NCI-H1436 treated with DMSO at 0.1 percent for 48 hours (cell line): Measurements from ENCODE around the gene PCBP3.

Experiments
- DNase-seq: peaks from one replicate; lab custom pipeline; 2025; lab: John Stamatoyannopoulos, UW

PCBP3 gene

DNA sequence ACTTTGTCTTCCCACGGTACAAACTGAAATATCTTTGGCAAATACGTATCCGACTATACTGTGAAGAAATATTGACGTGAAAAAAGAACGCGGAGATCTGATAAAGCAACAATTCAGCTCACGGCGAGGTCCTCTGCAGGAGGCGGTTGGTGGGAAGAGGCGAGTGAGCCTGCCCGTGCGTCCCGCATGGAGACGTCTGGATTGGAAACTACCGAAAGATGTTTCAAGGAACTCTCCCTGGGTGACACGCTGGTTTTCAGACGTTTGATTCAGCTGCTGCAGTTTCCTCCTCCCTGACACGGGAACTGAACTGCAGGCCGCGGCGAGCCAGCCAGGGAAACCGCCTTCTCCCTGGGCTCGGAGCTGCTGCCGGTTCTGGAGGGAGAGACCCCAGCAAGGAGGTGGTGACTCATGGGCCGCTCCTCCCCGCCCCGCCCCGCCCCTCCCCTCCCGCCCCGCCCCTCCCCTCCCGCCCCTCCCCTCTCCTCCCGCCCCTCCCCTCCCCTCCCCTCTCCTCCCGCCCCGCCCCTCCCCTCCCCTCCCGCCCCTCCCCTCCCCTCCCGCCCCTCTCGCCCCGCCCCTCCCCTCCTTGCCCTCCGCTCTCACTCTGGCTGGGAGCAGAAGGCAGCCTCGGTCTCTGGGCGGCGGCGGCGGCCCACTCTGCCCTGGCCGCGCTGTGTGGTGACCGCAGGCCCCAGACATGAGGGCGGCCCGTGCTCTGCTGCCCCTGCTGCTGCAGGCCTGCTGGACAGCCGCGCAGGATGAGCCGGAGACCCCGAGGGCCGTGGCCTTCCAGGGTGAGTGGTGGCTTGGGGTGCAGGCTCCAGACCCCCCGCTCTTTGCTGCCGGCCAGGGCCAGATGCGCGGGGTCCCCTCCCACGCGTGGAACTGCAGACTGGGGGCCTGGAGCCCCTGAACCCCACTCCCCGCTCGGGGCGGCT, 337.9 kb downstream of the PCBP3 start, which contains the start of gene COL6A1:
COL6A1 (plus strand) TSS at position 620 of the 941 bp plus-strand sequence; CDS start at position 701, 81 bp downstream.
- DNase-seq, result no peak

DNA sequence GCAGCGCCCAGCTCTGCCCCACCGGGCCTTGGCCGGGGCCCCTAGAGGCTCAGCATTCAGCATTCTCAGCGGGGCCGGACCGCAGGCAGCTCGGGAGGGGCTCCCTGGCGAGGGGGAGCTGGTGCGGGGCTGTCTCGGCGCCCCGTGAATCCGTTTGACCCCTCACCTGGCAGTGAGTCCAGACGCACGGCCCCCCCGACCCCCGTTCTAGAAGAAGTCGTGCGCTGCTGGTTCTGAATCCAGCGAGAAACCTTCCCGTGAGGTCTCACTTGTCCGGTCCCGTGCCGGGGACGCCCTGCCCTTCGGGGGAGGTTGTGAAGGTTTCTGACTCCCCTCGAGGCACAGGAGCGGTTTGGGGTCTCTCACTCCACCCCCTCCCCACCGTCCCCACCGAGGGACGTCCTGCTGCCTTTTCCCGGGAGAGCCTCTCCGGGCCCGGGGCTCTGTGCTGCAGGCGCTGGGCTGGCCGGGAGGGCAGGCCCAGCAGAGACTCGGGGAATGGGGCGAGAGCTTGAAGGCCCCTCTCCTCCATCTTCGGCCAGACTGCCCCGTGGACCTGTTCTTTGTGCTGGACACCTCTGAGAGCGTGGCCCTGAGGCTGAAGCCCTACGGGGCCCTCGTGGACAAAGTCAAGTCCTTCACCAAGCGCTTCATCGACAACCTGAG, 338.7 kb downstream of the PCBP3 start:
- no peak for DNase-seq

DNA sequence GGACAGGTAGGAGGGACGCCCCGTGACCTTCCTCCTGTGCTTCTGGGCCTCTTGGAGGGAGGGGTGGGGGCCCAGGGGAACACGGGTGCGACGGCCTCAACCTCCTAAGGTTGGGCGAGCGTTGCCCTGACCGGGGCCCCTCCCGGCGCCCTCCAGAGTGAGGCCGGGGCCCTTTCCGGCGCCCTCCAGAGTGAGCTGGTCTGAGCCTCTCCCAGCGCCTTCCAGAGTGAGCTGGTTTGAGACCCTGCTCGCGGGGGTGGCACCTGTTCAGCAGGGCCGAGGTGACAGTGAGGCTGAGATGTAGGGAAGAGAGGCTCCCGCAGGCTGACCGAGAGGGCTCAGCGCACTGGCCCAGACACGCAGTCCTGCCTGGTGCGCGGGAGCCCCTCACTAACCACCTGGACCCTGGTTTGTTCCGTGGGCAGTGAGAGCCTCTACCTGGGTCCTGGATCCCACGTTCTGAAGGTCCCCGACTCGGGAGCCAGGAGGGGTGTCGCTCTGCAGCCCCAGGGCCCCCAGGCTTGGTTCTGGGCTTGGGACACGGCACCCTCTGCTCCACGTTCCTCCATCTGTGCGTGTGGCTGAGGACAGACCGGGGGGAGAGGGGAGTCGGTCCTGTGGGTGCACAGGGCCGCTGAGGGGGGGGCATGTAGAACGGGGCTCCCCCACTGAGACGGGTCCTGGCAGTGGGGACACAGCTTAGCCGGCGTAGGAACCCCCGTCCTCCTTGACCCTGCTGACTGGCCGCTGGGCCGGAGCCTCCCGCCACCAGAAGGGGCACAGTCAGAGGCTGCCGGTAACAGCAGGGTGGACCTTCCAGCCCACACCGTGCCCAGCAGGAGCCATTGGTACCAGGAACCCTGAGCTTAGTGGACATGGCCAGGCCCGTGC, 339.5 kb downstream of the PCBP3 start:
- DNase-seq, result no peak

DNA sequence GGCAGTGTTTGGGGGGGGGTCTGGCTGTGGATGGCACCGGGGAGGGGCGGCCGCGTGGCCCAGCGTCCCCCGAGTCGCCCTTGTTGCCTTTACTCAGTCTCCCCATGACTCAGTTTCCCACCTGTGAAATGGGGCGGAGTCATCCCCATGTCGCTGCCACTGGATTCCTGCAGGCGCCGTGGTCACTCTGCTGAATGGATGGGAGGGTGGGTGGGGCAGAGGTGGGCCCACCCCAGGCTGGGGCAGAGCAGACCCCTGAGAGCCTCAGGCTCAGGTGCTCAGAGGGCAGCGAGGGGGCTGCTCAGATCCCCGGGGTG, 340.1 kb downstream of the PCBP3 start:
- no peak for DNase-seq

DNA sequence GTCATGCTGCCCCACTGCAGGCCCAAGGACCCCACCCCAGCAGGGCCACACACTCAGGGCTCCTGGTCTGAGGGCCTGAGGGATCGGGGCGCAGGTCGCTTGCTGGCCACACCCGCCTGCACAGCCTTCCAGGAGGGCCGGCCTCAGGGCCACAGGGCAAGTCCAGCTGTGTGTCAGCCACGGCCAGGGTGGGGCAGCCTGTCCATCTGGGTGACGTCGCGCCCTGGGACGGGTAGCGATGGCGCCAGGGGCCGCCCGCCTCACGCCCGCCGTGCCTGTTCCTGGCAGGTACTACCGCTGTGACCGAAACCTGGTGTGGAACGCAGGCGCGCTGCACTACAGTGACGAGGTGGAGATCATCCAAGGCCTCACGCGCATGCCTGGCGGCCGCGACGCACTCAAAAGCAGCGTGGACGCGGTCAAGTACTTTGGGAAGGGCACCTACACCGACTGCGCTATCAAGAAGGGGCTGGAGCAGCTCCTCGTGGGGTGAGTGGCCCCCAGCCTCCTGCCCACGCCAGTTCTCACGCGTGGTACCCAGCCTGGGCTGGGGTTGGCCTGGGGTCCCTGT, 340.5 kb downstream of the PCBP3 start:
- no peak for DNase-seq

DNA sequence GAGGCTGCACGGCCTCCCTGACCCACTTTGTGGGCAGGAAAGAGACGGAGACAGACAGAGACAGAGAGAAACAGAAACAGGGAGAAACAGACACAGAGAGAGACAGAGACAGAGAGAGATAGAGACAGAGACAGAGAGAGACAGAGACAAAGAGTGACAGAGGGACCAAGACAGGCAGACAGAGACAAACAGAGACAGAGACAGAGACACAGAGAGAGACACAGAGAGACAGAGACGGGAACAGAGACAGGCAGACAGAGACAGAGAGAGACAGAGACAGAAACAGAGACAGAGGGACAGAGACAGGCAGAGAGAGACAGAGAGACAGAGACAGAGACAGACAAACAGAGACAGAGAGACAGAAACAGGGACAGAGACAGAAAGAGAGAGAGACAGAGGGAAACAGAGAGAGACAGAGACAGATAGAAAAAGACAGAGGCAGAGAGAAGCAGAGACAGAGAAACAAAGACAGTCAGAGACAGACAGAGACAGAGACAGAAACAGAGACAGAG, 341.1 kb downstream of the PCBP3 start:
- DNase-seq, result no peak

DNA sequence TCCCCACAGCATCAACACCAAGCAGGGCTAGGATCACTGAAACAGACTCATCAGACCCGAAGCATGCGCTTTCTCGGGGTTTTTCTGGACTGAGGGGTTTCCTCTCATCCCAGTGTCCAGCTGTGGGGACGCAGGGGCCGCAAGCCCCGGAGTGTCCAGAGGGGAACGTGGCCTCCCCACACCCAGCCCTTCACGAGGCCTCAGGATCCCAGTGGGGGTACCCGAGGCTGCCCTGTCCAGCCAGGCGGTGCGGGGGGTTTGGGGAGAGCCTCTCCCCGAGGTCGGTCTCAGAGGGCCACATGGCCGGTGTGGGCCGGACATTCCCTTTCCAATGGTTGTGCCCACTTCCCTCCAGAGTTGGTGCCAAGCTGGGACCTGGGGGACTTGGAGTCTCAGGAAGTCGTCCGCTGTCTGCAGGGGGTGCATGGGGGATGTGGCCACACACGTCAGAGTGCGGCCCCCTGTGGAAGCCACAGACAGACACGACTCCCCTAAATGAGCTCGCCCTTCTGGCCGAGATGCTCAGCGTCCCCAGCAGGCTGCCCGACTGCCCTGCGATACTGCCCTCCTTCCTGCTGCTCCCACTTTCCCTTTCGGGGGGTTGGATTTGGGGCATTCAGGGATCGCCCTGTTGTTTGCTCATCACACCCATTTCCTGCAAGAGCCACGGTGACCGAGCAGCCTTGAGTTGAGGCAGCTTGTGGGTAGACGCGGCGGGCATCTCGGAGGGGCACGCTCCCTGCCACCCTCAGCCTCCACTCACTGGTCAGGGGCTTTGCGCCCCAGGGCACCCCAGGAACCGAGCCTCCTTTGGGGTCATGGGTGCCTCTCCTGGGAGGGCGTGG, 342.2 kb downstream of the PCBP3 start:
- no peak for DNase-seq

DNA sequence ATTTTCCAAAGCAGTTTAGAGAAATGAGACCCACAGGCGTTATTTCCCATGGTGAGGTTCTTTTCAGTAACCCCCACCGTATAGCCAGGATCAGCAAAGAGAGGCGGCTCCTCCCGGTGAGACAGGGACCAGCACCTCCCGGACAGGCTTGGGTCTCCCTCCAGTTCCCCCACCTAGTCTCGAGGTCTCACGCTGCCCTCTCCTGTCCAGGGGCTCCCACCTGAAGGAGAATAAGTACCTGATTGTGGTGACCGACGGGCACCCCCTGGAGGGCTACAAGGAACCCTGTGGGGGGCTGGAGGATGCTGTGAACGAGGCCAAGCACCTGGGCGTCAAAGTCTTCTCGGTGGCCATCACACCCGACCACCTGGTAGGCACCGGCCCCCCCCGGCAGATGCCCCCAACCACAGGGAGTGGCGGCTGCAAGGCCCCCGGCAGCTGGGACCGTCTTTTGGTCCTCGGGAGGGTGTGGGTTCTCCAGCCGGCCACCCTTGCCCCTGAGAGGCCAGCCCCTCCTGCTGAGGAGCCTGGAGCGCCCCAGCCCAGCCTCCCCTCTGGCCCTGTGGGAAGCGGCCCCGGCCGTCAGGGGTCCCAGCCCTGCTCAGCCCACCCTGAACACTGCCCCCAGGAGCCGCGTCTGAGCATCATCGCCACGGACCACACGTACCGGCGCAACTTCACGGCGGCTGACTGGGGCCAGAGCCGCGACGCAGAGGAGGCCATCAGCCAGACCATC, 343.0 kb downstream of the PCBP3 start:
- no peak for DNase-seq

DNA sequence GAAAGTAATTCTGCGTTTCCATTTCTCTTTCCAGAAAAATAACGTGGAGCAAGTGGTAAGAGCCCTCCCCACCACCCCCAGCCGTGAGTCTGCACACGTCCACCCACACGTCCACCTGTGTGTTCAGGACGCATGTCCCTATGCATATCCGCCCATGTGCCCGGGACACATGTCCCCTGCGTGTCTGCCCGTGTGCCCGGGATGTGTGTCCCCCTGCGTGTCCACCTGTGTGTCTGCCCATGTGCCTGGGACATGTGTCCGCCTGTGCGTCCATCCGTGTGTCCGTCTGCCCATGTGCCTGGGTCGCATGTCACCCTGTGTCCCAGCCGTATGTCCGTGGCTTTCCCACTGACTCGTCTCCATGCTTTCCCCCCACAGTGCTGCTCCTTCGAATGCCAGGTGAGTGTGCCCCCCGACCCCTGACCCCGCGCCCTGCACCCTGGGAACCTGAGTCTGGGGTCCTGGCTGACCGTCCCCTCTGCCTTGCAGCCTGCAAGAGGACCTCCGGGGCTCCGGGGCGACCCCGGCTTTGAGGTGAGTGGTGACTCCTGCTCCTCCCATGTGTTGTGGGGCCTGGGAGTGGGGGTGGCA, 343.7 kb downstream of the PCBP3 start:
- DNase-seq, result no peak

DNA sequence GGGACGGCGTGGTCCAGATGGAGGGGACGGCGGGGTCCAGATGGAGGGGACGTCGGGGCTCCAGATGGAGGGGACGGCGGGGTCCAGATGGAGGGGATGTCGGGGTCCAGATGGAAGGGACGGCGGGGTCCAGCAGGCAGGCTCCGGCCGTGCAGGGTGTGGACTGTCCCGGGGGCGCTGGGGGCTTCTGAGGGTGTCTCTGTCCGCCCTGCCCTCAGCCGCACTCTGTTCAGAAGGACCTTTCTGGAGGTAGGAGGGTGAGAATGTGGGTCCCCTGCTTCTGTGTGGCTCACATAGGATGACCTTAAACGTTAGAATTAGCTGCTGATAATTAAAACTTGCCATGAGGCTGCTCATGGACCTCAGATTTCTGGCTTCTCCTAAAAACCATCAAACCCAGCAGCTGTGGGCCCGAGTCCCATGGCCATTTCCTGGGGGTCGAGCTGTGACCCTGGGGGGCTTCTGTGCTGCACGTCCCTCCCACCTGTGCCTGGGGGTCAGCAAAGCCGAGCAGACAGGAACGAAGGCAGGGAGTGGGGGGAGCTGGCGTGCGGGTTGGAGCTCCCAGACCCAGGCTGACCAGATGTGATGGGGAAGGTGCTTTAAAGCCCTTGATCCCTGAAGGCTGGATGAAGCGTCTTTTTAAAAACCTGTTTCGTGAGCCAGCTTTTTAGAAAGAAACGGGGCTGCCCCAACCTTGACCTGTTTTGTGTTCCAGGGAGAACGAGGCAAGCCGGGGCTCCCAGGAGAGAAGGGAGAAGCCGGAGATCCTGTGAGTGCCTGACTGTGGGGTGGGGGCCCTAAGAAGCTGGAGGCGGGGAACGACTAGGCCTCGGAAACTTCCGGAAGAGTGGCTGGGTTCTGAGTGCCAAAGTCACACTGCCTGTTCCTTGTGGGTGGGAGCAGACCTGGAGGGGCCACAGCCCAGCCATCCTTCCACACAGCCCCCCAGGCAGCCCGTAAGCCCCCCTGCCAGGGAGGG, 345.1 kb downstream of the PCBP3 start:
- no peak for DNase-seq

DNA sequence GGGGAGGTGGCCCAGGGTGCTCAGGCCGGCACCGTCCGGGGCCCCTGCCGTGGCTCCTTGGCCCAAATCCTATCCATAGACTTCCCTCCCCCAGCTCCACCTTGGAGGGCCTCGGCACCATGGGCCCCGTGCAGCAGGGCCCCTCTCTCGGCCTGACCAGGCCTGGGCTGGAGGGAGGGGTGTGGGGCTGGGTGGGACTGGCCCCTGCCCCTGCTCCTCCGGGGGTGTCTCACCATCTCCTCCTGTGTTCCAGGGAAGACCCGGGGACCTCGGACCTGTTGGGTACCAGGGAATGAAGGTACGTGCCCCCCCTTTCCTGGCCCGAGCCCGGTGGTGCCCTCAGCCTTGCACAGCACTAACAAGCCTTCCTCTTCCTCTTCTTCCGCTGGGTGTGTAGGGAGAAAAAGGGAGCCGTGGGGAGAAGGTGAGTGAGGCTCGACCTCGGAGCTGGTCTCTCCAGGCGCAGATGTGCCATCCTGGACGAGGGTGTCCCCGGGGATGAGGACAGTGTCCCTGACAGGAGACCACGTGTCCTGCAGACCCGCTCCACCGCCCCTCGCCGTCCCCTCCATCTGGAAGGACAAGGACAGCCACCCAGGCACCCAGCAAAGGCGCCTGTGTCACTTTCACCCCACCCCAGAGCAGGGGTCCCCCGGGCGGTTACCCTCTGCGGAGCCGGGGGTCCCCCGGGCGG, 346.0 kb downstream of the PCBP3 start:
- no peak for DNase-seq

DNA sequence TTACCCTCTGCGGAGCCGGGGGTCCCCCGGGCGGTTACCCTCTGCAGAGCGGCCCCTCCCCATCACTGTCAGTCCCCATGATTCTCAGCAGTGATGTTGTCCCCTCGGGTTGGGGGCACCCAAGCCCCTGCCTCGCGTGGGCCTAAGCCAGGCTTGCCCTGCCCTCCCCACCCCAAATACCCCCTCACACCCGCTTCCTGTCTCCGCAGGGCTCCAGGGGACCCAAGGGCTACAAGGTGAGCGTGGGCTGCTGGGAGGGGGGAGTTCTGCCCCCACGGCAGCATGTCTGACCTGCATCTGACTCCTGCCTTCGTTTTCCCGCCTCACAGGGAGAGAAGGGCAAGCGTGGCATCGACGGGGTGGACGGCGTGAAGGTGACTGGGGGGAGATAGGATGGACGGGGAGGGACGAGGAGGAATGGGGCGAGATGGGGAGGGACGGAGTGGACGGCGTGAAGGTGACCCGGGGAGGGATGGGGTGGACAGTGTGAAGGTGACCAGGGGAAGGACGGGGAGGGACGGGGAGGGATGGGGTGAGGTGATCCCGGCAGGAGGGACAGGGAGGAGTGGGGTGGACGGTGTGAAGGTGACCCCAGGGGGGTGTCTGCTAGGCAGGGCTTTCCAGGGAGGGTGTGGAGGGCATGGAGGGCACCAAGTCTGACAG, 346.7 kb downstream of the PCBP3 start:
- DNase-seq, result no peak

DNA sequence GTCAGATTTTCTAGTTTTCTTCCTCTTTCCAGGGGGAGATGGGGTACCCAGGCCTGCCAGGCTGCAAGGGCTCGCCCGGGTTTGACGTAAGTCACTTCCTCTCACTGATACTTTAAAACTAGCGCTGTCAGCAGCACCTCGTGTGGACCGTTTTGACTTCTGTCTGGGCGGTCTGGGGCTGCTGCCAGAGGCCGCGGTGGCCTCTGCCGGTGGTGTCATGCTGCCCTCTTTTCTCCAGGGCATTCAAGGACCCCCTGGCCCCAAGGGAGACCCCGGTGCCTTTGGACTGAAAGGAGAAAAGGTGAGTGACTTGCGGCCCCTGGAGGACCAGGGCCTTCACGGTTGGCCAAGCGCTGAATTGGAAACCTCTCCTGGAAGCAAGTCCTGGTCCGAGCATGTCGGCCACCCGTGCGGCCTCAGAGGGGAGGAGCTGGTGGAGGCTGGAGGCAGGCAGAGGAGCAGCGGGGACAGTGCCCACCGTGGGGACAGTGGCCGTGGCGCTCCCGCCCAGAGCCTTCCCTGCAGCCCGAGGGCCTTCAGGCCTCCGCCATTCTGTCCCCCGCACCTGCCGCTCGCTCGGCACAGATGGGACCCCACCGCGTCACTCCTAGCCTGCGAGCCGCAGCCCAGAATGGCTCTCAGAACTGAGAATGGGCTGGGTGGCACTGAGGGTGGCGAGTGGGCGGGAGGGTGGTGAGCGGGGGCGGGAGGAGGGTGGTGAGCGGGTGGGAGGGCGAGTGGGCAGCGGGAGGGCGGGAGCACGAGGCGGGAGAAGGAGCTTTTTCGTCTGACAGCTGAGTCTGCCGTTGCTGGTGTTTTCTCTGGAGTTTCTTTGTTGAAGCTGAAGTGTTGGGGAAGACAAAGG, 347.4 kb downstream of the PCBP3 start:
- DNase-seq, result no peak

DNA sequence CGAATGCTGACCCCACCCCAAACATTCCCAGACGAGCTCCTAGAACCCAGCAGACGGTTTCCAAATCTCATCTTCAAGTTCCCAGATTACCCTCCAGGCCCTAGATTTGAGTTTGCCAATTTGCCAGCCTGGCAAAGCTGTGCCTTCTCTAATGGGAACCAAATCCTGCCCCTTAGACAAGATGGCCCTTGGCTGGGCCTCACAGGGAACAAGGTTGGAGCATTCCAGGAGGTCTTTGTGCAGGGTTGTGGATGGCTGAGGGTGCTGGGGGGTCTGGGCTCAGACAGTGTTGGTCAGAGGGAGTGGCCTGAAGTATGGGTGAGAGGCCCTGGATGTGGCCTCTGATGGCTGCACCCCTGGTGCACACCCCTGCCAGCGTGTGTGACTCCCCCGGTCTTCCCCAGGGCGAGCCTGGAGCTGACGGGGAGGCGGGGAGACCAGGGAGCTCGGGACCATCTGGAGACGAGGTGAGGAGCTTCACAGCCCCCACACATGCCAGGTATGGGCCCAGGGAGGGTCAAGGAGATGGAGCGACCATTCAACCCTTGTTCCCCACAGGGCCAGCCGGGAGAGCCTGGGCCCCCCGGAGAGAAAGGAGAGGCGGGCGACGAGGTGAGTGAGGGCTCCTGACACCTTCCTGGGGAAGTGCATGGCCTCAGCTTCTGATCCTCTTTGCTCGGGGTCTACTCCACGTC, 348.2 kb downstream of the PCBP3 start:
- DNase-seq, result no peak
